Activated CD4-positive, CD25-positive, alpha-beta regulatory T cell treated with anti-CD3 and anti-CD28 coated beads, Interleukin-2, amount 50 U/mL, for 24 hours (primary cell): ENCODE results near the gene BHLHA15.

Experiments
- ATAC-seq, 2 donors: fragments of 150-1000 bp; cut with Tn5 transposase; one replicate each; pipeline ENCODE4 v1.10.0; 2021; ENCODE audit warnings: mild to moderate bottlenecking in 1 of 2, moderate library complexity in 1 of 2

BHLHA15 gene

GRCh38 chr7:98244871-98245270 lies 33.6 kb downstream of the BHLHA15 start:
- no peak for ATAC-seq

- no peak for ATAC-seq
Observed at GRCh38 chr7:98248156-98248555, 36.9 kb downstream of the BHLHA15 start.

- ATAC-seq = no peak
Observed at GRCh38 chr7:98249106-98249505, 37.9 kb downstream of the BHLHA15 start.

GRCh38 chr7:98250789-98251188 lies 39.5 kb downstream of the BHLHA15 start:
- no peak for ATAC-seq

- peak in 1 of 2 donors; percentile 1 for ATAC-seq
Observed at GRCh38 chr7:98251231-98251600, 40.0 kb downstream of the BHLHA15 start.

- ATAC-seq = peak; percentile 98
Observed at GRCh38 chr7:98251601-98252424, 40.6 kb downstream of the BHLHA15 start, which contains the start of gene TECPR1. Gene TECPR1 (minus strand): TSS chr7:98252232. CDS start chr7:98246146, 6,086 bp downstream.

GRCh38 chr7:98252425-98253054 lies 41.3 kb downstream of the BHLHA15 start:
- peak; percentile 34 to 38 for ATAC-seq

GRCh38 chr7:98254516-98254915 lies 43.3 kb downstream of the BHLHA15 start:
- no peak for ATAC-seq

- peak in 1 of 2 donors; percentile 4 for ATAC-seq
Observed at GRCh38 chr7:98254951-98255610, 43.8 kb downstream of the BHLHA15 start.

GRCh38 chr7:98256431-98256830 lies 45.2 kb downstream of the BHLHA15 start:
- no peak for ATAC-seq

- no peak for ATAC-seq
Observed at GRCh38 chr7:98257701-98258100, 46.5 kb downstream of the BHLHA15 start.
